Neutrophil (primary cell): ENCODE measurements around the gene ISG15.
A peak's percentile ranks its signal among the peaks of the same experiment; 100 is the strongest.
"Not testable (repeated sequence)": the region's sequence is repeated elsewhere in the genome, so short reads cannot be mapped to it uniquely, and the experiment has no call there.

Experiments
- H3K27ac ChIP-seq: fragments of 200-600 bp; sonication (generic); 2 replicates; pipeline ENCODE4 v1.5.1; 2016; ENCODE audit warnings: mild to moderate bottlenecking, moderate library complexity
- H3K27me3 ChIP-seq: fragments of 200-600 bp; sonication (generic); 2 replicates; pipeline ENCODE4 v1.6.0; 2016; ENCODE audit warnings: mild to moderate bottlenecking
- H3K36me3 ChIP-seq: fragments of 200-600 bp; sonication (generic); 2 replicates; pipeline ENCODE4 v1.5.1; 2017
- H3K4me1 ChIP-seq, 2 experiments: fragments of 200-600 bp in 1 of 2; sonication (generic) in 1 of 2; 1 replicate in 1 of 2; 2 replicates in 1 of 2; pipeline versions ENCODE4 v1.5.1 to v1.6.1; 2013 to 2016; ENCODE audit warnings: low read depth in 1 of 2, low read length in 1 of 2, mild to moderate bottlenecking in 1 of 2, moderate library complexity in 1 of 2; ENCODE audit not compliant: control insufficient read depth in 1 of 2, insufficient read depth in 1 of 2
- H3K4me3 ChIP-seq, 2 experiments: fragments of 200-600 bp in 1 of 2; sonication (generic) in 1 of 2; 1 replicate in 1 of 2; 2 replicates in 1 of 2; pipeline ENCODE4 v1.5.1; 2013 to 2016; ENCODE audit warnings: low read depth in 1 of 2, low read length in 1 of 2, mild to moderate bottlenecking in 1 of 2, moderate library complexity in 1 of 2
- H3K9me3 ChIP-seq: fragments of 200-600 bp; sonication (generic); 2 replicates; pipeline ENCODE4 v1.5.1; 2016
- CTCF ChIP-seq: fragments of 200-600 bp; sonication (generic); IDR thresholded peaks from 2 replicates; pipeline ENCODE4 v1.5.1; 2016; ENCODE audit warnings: antibody characterized with exemption

ISG15 gene

GRCh38 chr1:1013922-1014648, 788 bp downstream of the ISG15 start:
- Histone ChIP-seq H3K4me1 (peaks cover 15 to 18% of the 10 kb centered on the region in 2 experiments), H3K27ac (peak overlapping the region; percentile 81), H3K36me3 (no peaks in the 10 kb centered on the region), H3K9me3 (no peaks in the 10 kb centered on the region), H3K4me3 (peak overlapping the region; percentile 70 to 81), H3K27me3 (peaks cover 40% of the 10 kb centered on the region)
- no peak for TF ChIP-seq CTCF

GRCh38 chr1:1014799-1015681, 1.7 kb downstream of the ISG15 start:
- TF ChIP-seq CTCF, result no peak
- peaks cover 39% of the 10 kb centered on the region for H3K27me3 ChIP-seq
- H3K4me3 ChIP-seq, result peak overlapping the region in 1 of 2 experiments; percentile 81
- no peak overlapping the region for H3K27ac ChIP-seq
- no peaks in the 10 kb centered on the region for H3K36me3 ChIP-seq
- H3K4me1 ChIP-seq, result peaks cover 16 to 18% of the 10 kb centered on the region in 2 experiments
- H3K9me3 ChIP-seq, result no peaks in the 10 kb centered on the region

- not testable (repeated sequence) for H3K4me3 ChIP-seq, H3K36me3 ChIP-seq, H3K9me3 ChIP-seq, H3K27ac ChIP-seq
- Histone ChIP-seq H3K27me3 (peaks cover 46% of the 10 kb centered on the region), H3K4me1 (peaks cover 16 to 26% of the 10 kb centered on the region in 2 experiments)
Observed at GRCh38 chr1:1017397-1018320, 4.4 kb downstream of the ISG15 start.

GRCh38 chr1:1018321-1018685, 5.0 kb downstream of the ISG15 start:
- not testable (repeated sequence) for H3K9me3 ChIP-seq, H3K27ac ChIP-seq, H3K4me3 ChIP-seq, H3K36me3 ChIP-seq
- H3K27me3 ChIP-seq, result peaks cover 52% of the 10 kb centered on the region
- H3K4me1 ChIP-seq, result peaks cover 12 to 22% of the 10 kb centered on the region in 2 experiments

GRCh38 chr1:1019122-1019999, 6.1 kb downstream of the ISG15 start:
- peaks cover 2 to 12% of the 10 kb centered on the region in 2 experiments for H3K4me1 ChIP-seq
- H3K27me3 ChIP-seq, result peaks cover 63% of the 10 kb centered on the region
- peak overlapping the region; percentile 32 to 59 for H3K4me3 ChIP-seq
- no peaks in the 10 kb centered on the region for H3K9me3 ChIP-seq
- no peaks in the 10 kb centered on the region for H3K36me3 ChIP-seq
- H3K27ac ChIP-seq, result peak overlapping the region; percentile 50
- peak; percentile 50 for TF ChIP-seq CTCF
